Hematopoietic multipotent progenitor cell treated with erythropoietin and hydrocortisone succinate and interleukin-3 and kit ligand, for 17 days (in vitro differentiated cells): ENCODE measurements around the gene SAMM50.
A peak's percentile ranks its signal among the peaks of the same experiment; 100 is the strongest.
"Not testable (repeated sequence)": the region's sequence is repeated elsewhere in the genome, so short reads cannot be mapped to it uniquely, and the experiment has no call there.

Experiments
- DNase-seq: peaks from one replicate; pipeline ENCODE4 v3.0.0-alpha.2; 2015; ENCODE audit warnings: low spot score

SAMM50 gene

GRCh38 chr22:44001521-44001920 is 46.3 kb downstream of the SAMM50 start:
- DNase-seq, result no peak

- no peak for DNase-seq
Measured at GRCh38 chr22:44002324-44002723, 47.1 kb downstream of the SAMM50 start.

- DNase-seq, result no peak
Measured at GRCh38 chr22:44002997-44003396, 47.8 kb downstream of the SAMM50 start.

GRCh38 chr22:44003405-44004103 is 48.3 kb downstream of the SAMM50 start:
- no peak for DNase-seq

GRCh38 chr22:44004104-44004460 is 48.8 kb downstream of the SAMM50 start:
- DNase-seq, result no peak

- DNase-seq, result no peak
Measured at GRCh38 chr22:44005524-44005923, 50.3 kb downstream of the SAMM50 start.

- DNase-seq, result no peak
Measured at GRCh38 chr22:44012162-44012561, 56.9 kb downstream of the SAMM50 start.

- DNase-seq, result no peak
Measured at GRCh38 chr22:44012591-44012990, 57.3 kb downstream of the SAMM50 start.

- DNase-seq, result no peak
Measured at GRCh38 chr22:44014241-44014640, 59.0 kb downstream of the SAMM50 start.

- DNase-seq, result not testable (repeated sequence)
Measured at GRCh38 chr22:44016586-44016985, 61.3 kb downstream of the SAMM50 start.

GRCh38 chr22:44018594-44018993 is 63.4 kb downstream of the SAMM50 start:
- no peak for DNase-seq

GRCh38 chr22:44019416-44019815 is 64.2 kb downstream of the SAMM50 start:
- DNase-seq, result no peak

- no peak for DNase-seq
Measured at GRCh38 chr22:44019846-44020245, 64.6 kb downstream of the SAMM50 start.

GRCh38 chr22:44020981-44021380 is 65.7 kb downstream of the SAMM50 start:
- no peak for DNase-seq

GRCh38 chr22:44023404-44024287 is 68.4 kb downstream of the SAMM50 start:
- DNase-seq, result peak; percentile 40

- DNase-seq, result peak; percentile 27
Measured at GRCh38 chr22:44024288-44024921, 69.2 kb downstream of the SAMM50 start, which contains the start of gene PARVB. TSS of gene PARVB (plus strand) at chr22:44024302. CDS start at chr22:44024340, 38 bp downstream.

- no peak for DNase-seq
Measured at GRCh38 chr22:44025171-44026065, 70.2 kb downstream of the SAMM50 start.

GRCh38 chr22:44026066-44026629 is 70.9 kb downstream of the SAMM50 start:
- no peak for DNase-seq

GRCh38 chr22:44026630-44027511 is 71.6 kb downstream of the SAMM50 start:
- DNase-seq, result peak; percentile 46

GRCh38 chr22:44028091-44028490 is 72.8 kb downstream of the SAMM50 start:
- no peak for DNase-seq
